Activated naive CD4-positive, alpha-beta T cell (primary cell): ENCODE data around the gene NOX4.
"Not testable (repeated sequence)": the region's sequence is repeated elsewhere in the genome, so short reads cannot be mapped to it uniquely, and the experiment has no call there.

Source experiments
- DNase-seq, 4 experiments: peaks; one replicate each; lab custom pipeline; 2025; lab: John Stamatoyannopoulos, UW

The NOX4 gene

DNA sequence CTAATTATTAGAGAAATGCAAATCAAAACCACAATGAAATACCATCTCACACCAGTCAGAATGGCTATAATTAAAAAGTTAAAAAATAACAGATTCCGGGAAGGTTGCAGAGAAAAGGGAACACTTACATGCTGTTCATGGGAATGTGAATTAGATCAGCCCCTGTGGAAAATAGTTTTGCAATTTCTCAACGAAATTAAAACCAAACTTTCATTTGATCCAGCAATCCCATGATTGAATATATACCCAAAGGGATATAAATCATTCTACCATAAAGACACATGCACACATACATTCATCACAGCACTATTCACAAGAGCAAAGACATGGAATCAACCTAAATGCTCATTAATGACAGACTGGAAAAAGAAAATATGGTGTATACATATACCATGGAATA, 32.5 kb downstream of the NOX4 start:
- no peak for DNase-seq

DNA sequence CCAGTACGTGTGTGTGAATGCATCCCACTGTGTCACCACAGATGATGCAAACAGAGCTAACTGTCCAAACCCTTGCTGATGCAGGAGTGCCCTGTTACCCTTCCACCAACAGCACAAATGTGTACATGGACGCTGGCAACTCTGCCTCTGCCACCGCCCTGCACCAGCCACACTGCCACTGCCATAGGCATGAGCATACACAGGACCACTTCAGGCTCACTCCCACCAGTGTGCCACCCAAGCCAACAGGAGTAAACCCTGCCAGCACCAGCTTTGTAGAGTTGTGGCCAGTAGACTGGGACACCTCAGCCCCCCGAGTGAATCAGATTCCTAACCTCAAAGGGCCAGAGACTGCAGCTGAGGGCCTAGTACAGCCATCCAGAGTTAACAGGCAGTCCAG, 34.0 kb downstream of the NOX4 start:
- DNase-seq = no peak

DNA sequence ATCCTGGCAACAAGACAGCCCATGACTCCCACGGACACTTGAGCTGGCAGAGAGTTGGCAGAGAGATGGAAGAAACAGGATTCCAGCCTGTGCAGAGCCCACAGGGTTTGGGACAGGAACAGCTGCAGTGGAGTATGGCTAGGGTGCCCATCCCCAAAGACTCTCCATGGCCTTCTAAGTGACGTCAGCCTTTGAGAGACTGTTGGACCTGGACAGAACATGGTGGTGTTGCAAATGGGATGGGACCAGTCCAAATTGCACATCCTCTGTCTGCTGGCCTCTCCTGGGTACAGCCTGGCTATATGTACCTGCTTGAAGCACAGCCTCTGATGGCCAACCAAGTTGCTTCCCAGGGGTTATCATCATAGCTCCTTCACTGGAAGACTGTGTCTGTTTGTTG, 34.5 kb downstream of the NOX4 start:
- DNase-seq = no peak

DNA sequence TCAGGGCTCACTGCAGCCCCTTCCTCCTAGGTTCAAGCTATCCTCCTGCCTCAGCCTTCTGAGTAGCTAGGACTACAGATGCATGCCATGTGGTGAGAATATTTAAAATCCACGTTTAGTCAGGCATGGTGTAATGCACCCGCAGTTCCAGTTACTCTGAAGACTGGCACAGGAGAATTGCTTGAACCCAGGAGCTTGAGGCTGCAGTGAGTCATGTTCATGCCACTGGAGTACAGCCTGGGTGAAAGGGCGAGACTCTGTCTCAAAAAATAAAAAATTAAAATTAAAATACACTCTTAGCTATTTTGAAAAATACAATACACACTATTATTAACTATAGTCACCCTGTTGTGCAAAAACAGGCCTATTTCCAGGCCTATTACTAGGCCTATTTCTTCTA, 38.4 kb downstream of the NOX4 start:
- DNase-seq = no peak

DNA sequence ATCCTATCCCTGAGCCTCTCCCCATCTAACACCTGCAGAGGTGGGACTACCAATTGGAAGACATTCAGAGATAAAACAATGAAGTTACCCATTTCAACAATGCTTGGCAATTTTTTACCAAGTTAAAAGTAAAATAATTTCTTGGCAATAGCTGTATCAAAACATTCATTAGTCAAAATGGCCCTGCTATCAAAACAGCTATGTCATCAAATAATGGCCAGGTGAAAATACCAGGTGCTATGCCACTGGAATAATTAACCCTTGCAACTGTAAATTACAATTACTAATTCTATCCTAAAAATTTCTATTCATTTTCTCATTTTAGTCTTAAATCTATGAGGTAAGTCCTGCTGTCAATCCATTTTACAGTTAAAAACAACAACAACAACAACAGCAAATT, 43.3 kb downstream of the NOX4 start:
- no peak for DNase-seq

DNA sequence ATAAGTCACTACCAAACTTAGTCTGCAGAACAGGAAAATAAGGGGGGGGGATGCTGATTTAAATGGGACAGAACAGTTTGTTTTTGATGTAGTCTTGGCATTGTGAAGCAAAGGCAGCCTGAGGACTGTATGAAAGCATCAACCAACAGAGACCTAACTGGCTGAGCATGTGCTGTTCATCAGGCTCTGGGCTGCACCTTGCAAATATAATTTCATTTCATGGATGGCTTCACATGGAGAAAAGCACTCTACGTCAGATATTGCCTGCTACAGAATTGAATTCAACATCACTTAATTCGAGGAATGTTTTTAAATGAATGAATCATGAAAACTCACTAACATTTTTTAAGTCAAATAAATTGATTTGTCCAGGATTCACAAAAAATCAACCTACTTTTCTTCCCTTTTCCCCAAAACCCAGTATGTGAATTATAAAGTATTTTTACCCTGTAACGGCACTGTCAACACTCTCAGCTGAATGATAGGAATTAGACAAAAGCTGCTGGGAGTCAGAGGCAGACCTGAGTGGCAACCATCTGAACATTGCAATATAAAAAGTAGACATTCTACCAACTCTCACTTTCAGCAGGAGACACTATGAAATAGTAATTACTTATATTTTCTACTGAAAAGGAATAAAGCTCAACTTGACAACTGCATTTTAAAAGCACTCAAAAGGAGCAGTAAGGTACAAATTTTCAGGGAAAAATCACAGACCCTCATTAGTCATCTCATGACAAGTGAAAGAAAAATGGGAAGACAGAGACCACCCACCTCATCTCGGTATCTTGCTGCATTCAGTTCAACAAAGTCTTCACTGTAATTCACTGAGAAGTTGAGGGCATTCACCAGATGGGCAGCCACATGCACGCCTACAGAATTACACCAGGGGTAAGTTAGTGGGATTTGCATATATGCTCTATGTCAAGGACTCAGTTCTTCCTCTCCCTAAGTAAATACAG, 47.5 kb downstream of the NOX4 start:
- no peak for DNase-seq

DNA sequence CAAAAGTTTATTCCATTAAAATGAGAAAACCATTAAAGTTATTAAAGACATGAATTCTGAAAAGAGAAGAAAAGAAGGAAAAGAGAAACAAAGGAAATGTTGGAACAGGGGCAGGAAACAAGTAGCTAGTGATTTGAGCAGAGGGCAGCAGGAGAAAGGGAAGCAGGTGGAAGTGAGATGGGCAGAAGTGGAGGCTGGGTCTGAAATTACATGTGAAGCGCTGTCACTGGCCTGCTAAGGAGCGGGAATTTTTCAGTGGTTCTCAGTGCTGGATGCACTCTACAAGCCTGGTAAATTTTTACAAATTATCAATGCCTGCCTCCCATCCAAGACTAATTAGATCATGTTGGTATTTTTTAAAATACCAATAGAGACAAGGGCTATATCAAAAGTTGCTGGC, 48.4 kb downstream of the NOX4 start:
- no peak for DNase-seq

DNA sequence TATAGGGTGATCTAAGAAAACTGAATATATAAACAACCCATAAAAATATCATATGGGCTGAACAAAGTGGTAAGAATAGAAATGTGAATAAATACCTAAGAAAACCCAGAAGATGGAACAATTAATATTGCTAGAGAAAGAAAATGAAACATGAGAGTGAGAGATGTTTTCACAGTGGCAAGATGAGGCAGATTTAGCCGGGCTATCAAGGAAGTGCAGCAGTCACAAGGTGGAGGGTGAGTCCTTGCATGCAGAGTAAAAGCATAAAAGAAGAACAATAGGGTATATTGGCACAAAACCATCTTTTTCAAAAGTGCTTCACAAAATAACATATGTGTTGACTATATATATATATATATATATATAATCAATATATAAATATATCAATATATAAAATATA, 49.6 kb downstream of the NOX4 start:
- no peak for DNase-seq

DNA sequence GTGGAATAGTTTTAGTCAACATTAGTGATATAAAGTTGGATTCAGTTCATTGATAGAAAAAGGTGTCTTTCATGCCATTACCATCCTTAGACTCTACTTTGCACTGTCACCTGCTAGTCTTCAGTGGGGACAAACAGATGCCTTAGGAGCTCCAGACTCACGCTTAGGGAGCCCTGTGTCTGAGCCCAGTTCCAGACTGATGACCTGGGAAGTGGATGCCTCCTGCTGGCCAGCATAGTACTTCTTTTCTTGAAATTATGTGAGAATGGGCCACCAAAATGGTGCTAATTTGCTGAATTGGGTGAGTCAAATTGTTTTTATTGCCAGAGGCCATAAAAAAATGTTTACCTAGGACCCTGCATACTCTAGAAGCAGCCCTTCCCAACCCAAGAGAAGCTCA, 53.9 kb downstream of the NOX4 start:
- DNase-seq = no peak

DNA sequence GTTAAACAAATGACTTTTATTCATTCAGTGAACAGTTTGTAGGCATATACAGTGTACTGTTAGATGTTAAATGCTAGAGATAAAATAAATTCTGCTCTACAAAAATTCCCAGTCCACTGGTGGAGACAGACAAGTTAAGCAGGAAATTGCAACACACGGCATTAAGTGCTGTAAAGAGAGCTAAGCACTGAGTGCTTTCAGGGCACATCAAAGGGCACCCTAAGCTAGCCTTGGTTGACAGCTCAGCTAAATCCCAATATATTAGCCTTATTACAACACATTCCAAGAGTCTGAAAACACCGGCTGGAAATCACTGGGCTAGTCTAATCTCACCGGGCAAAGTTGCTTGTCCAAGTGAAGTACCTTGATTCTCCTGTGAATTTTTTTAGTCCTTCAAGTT, 55.1 kb downstream of the NOX4 start:
- DNase-seq = no peak

DNA sequence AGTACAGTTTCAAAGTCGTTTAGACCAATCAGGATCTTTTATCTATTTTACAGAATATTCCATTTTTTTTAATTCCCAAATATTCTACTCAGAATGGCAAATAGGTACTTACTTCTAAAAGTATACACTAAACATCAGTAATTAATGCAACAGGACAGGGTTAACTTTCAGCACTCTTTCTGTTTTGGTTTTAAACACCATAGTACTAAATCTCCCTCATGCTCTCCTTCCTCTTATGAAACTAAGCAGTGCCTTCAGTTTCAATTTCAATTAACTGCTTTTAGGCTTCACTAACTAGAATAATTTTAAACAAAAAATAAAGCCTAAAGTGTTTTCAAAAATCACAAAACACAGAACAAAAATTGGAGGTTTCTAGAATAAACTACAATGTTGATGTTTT, 57.9 kb downstream of the NOX4 start:
- no peak for DNase-seq

DNA sequence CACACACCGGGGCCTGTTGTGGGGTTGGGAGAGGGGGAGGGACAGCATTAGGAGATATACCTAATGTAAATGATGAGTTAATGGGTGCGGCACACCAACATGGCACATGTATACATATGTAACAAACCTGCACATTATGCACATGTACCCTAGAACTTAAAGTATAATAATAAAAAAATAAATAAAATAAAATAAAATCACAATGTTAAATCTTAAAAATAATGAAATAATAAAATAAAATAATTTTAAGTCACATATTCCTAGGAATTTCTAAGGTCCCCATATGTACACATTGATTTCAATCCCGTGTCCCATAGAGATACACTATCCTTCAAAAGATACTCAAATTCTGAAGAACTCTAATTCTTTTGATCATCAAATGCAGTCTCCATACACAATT, 59.0 kb downstream of the NOX4 start:
- not testable (repeated sequence) for DNase-seq

DNA sequence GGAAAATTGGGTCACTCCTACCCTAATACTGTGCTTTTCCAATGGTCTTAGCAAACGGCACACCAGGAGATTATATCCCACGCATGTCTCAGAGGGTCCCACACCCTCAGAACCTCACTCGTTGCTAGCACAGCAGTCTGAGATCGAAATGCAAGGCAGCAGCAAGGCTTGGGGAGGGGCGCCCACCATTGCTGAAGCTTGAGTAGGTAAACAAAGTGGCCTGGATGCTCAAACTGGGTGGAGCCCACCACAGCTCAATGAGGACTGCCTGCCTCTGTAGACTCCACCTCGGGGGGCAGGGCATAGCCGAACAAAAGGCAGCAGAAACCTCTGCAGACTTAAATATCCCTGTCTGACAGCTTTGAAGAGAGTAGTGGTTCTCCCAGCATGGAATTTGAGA, 64.7 kb downstream of the NOX4 start:
- DNase-seq = not testable (repeated sequence)

DNA sequence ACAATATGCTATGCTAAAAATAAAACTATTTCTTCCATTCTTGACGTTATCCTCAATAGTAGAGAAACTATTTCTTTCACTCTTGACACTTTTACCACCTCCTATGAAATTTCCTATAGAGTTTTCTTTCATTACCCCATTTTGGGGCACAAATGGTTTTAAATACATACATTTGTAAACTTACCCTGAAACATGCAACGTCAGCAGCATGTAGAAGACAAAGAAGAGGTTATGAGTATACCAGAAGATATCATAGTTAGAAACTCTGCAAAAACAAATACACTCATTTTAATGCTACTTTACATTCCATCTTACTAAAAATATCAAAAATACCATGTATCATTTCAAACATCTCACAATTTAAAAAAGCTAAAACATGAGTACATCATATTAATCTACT, 69.5 kb downstream of the NOX4 start:
- no peak for DNase-seq

DNA sequence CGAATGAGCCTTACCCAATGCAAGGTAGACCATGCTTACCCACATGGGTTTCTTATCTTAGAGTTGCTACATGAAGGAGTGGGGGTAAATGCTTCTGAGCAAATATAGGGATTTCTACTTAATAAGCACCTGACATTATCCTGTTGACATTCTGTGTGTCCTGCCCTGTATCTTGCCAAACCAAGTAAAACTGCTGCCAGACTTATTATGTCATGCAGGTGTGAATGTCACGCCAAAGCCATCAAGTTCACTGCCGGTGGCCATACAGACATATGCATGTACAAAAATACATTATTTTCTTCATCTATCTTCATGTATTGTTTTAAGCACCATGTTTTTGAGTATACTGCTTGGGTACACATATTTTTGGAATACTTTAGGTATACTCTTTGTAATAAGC, 70.2 kb downstream of the NOX4 start:
- DNase-seq = no peak

DNA sequence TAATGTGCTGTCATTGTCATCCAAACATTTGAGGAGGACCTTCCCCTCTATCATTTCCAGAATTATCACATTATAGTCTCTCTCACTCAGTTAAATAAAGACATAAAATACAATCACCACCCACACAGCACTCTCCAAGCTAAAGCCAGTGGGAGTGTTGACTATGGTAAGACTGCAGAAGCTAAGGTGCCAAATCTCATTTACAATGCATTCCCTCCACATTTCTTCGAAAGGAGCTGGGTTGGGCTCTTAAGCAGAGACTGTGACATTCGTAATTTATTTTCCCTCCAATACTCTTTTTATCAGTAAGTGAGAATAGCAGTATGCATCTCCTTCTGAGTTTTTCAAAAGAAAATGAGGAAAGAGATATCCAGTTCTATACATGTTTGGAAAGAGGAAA, 74.2 kb downstream of the NOX4 start:
- DNase-seq = no peak

DNA sequence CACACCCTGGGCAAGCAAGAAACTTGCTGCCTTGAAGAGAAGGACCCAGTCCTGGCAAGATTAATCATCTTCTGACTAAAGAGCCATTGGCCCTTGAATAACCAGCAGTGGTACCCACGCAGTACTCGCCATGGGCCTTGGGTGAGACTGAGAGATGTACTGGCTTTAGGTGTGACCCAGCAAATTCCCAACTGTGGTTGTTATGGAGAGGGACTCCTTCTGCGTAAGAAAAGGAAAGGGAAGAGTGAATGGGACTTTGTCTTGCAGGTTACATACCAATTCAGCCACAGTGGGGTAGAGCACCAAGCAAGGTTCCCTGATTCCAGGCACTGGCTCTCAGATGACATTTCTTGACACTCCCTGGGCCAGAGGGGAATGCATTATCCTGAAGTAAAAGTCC, 80.1 kb downstream of the NOX4 start:
- not testable (repeated sequence) for DNase-seq

DNA sequence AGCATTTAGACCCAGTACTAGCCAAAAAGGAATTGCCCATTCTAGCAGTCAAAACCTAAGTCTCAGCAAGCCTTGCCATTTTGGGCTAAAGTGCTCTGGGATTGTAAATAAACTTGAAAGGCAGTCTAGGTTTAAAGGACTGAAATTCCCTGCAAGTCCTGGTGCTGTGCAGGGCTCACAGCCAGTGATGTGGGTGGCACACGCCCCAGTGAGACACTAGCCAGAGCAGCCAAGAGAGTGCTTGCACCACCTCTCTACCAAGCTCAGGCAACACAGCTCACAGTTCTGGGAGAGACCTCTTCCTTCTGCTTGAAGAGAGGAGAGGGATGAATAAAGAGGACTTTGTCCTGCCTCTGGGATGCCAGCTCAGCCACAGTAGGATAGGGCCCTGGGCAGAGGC, 80.5 kb downstream of the NOX4 start:
- not testable (repeated sequence) for DNase-seq

DNA sequence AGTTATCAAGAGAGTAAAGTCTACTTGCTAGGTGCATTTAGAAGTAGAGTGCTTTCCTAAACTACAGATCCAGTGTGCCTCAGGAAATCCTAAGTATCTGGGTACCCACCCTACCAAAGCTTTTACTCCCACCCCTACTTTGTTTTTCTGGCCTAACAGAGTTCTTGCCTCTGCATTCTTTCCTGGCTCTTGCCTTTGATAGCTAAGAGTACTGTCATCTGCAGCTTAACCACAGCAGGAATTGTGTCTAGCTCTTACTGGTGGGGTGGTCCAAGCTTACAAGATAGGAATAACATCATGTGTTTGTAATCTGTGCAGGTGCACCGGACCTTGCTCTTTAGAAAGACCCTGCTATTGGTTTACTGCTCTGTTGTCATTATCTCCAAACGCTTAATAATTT, 82.7 kb downstream of the NOX4 start:
- DNase-seq = not testable (repeated sequence)

DNA sequence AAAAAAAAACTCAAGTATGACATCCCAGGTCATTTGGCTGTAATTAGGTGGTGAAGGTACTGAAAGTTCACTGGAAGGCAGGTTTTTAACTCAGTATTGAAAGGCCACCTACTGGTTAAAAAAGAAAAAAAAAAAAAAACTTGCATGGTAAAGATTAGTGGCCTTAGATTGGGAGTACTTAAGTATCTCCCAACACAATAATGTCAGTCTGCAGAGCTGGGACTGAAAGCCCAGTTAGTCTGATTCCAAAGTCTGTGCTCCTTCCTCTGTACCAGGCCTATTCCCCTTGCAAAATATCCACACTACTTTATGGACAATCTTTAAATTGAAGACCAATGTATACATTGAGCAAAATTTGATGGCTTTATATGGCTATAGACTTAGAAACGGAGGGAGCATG, 85.5 kb downstream of the NOX4 start:
- no peak for DNase-seq

DNA sequence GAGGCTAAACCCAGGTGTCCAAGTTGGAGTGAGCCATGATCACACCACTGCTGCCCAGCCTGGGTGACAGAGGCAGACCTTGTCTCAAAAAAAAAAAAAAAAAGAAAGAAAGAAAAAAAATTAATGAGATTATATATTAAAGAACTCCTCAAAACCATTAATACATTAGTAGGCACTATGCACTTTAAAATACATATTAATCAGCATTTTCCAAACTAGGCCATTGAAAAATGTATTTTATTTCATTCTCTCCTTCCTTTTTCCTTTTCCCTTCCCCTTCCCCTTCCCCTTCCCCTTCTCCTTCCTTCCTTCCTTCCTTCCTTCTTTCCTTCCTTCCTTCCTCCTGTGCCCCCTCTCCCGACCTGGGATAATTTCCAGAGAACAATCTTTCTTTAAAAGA, 99.5 kb downstream of the NOX4 start:
- not testable (repeated sequence) for DNase-seq

DNA sequence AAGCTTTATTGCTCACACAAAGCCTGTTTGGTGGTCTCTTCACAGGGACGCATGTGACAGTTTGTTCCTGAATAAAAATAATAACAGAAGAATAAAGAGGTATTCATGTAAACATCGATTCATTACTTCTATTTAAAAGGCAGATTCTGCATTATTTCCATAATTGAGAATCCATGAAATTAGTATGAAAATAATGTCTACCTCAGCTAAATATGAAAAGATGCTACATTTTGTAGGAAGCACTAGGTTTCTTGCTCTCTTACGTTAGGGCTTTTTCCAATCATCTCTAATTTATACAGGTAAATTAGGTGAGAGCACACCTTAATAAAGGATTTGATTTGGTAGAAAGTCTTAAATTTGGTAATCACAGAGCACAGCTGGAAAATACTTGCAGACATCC, 103.7 kb downstream of the NOX4 start:
- not testable (repeated sequence) for DNase-seq

DNA sequence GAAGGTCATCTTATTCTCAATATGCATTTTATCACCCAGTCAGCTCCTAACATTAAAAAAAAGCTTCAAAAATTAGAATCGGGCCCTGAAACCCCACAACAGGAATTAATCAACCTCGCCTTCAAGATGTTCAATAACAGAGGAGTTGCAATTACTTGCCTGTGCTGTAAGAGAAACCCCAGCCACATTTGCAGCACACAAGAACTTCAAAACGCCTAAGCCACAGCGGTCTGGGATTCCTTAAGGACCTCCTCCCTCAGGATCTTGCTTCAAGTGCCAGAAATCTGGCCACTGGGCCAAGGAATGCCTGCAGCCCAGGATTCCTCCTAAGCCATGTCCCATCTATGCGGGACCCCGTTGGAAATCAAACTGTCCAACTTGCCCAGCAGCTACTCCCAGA, 108.2 kb downstream of the NOX4 start:
- DNase-seq = not testable (repeated sequence)

DNA sequence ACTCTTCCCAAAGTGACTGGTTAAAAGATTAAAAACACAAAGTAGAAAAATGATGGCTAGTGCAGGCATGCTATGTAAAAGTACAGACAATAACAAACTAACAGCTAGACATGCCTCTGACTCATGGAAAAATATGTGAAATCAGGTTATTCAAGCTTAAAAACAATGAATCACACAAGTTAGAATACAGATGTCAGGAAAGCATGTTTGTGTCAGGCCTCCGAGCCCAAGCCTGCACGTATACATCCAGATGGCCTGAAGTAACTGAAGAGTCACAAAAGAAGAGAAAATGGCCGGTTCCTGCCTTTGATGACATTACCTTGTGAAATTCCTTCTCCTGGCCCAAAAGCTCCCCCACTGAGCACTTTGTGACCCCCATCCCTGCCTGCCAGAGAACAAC, 110.1 kb downstream of the NOX4 start:
- no peak for DNase-seq
